Upper lobe of left lung (tissue), 4 donors: ENCODE measurements around the gene PRMT3.

ENCODE experiments used
- CTCF ChIP-seq, 6 experiments: fragments of 450-650 bp in 4 of 6; fragments of 200-600 bp in 2 of 6; sonication (generic) in 2 of 6; IDR thresholded peaks; one replicate each; pipeline ENCODE4 v1.5.1; 2016 to 2019; ENCODE audit warnings: antibody characterized with exemption in 6 of 6
- POLR2AphosphoS5 ChIP-seq, 2 donors: sonication (generic); formaldehyde crosslinking; IDR thresholded peaks; one replicate each; pipeline ENCODE4 v1.5.1; 2017; ENCODE audit warnings: antibody characterized with exemption in 2 of 2

DNA sequence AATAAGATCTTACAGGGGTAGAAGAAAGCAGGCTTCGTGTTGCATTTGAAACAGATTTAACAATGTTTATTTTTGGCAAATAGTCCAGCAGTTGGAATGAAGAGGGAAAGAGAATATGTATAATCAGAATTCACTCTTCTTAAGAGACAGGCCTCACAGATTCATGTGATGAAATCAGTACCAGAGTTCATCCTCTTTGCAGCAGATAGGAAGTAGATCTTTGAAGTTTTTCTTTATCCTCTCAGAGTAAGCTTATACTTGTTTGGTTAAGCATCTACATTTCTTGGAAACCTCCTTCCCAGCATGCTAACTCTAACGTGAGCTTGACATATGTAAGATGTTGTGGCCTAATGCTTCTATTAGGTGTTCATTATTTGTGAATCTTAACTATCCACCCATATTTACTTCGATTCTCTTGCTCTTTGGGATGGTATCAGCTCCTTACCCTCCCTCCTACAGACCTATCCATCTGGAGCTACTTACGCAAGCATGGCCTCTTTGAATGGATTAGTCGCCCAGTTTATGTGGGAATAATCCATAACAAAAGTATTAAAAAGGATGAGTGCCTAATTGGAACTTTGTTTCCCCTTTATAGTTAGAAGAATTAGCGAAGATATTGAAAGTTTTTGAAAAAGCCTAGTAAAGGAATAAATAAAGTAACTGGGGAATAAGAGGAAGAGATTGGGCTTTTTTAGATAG, 80.1 kb downstream of the PRMT3 start:
- TF ChIP-seq POLR2AphosphoS5 (IDR thresholded peaks at IDR 0.05) (no peak), CTCF (IDR thresholded peaks at IDR 0.05) (no peak)
